ENCODE results near the gene SH3GL1.

The SH3GL1 gene

GRCh38 chr19:4376028-4376670 lies 24.2 kb downstream of the SH3GL1 start:
- DNase-seq (ENCODE audit: low read depth), result no peak
- TF ChIP-seq CTCF (IDR thresholded peaks at IDR 0.05; ENCODE audit: low read depth, low read length, missing control alignments), result no peak
- peak overlapping the region; percentile 41 for H3K4me3 ChIP-seq (ENCODE audit: low read depth, low read length)

DNA sequence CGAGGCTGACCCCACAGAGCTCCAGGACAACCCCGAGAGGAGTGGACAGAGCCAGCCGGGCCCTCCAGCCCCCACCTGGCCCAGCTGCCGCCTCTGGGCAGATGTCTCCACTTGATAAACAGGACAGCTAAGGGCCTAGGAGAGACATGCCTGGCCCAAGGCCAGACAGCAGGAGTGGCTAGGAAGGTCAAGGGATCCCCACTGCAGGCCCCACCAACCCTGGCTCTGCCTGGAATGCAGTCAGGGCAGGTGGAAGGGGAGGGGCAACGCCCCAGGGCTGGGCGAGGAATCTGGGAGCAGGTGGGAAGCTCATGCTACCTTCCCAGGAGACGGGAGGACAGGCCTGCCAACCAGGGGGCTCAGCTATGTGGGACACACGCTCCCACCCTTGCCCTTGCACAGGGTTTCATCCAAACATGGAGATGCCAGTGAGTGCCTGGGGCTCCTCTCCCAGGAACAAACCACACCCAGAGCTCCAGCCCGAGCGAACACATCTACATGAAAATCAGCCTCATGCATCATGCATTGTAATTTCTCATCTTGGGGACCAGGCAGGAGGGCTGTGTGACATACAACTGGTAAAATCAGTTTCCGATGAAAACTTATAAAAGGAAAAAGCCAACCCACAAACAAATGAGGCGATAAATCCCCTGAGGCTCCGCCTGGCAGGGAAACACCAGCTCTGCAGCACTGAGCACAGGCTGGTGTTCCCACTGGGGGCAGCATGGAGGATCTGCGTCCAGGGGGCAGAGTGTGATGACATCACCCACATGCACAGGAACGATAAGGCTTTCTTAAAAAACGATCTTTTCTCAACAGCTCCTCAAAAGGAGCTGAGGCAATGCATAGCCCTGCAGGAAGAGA lies 25.0 kb downstream of the SH3GL1 start:
- TF ChIP-seq CTCF (IDR thresholded peaks at IDR 0.05; ENCODE audit: low read depth, low read length, missing control alignments), result peak; percentile 54
- no peak for DNase-seq (ENCODE audit: low read depth)
- H3K4me3 ChIP-seq (ENCODE audit: low read depth, low read length), result peak overlapping the region; percentile 41

- no peak for DNase-seq (ENCODE audit: low read depth)
- peak; percentile 3 for TF ChIP-seq CTCF (IDR thresholded peaks at IDR 0.05; ENCODE audit: low read depth, low read length, missing control alignments)
- peak overlapping the region; percentile 41; the same call in 1 of the 2 replicates for H3K4me3 ChIP-seq (ENCODE audit: low read depth, low read length)
Observed at GRCh38 chr19:4374498-4375163, 25.7 kb downstream of the SH3GL1 start.

- H3K4me3 ChIP-seq (ENCODE audit: low read depth, low read length), result no peak overlapping the region; the same call in 1 of the 2 replicates
- no peak for DNase-seq (ENCODE audit: low read depth)
- no peak for TF ChIP-seq CTCF (IDR thresholded peaks at IDR 0.05; ENCODE audit: low read depth, low read length, missing control alignments)
Observed at GRCh38 chr19:4373601-4374497, 26.5 kb downstream of the SH3GL1 start.

DNA sequence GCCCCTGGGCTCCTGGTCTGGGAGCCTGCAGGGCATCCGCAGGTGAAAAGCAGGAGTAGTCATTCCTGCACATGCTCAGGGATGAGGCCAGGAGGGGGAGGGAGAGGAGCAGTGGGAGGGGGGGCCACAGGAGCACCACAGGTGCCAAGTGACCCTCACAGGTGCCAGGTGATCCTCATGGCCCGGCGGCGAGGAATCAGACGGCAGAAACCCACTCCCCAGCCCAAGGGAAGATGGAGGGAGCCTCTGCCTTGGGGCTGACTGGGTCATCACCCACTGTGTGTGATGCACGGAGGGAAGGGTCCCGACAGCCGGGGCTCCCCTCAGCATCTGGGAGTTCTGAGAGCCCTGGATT lies 27.4 kb downstream of the SH3GL1 start:
- TF ChIP-seq CTCF (IDR thresholded peaks at IDR 0.05; ENCODE audit: low read depth, low read length, missing control alignments), result no peak
- H3K4me3 ChIP-seq (ENCODE audit: low read depth, low read length), result no peak overlapping the region
- no peak for DNase-seq (ENCODE audit: low read depth)
